ENCODE measurements around the gene ATP2B2.

Gene ATP2B2

GRCh38 chr3:10434144-10434937, 71.0 kb downstream of the ATP2B2 start:
- H3K36me3 ChIP-seq (ENCODE audit: control insufficient read depth, insufficient read depth, low read length), result no peaks in the 10 kb centered on the region
- no peaks in the 10 kb centered on the region for H3K4me1 ChIP-seq (ENCODE audit: control insufficient read depth, insufficient read depth, low read length)
- no peaks in the 10 kb centered on the region for H3K9me3 ChIP-seq (ENCODE audit: control insufficient read depth, low read length)
- no peak overlapping the region for H3K4me3 ChIP-seq (ENCODE audit: low read length)
- no peak overlapping the region for H3K9ac ChIP-seq (ENCODE audit: low read length)
- no peaks in the 10 kb centered on the region for H3K27me3 ChIP-seq (ENCODE audit: control insufficient read depth, insufficient read depth, low read length)

- Histone ChIP-seq H3K36me3 (ENCODE audit: control insufficient read depth, insufficient read depth, low read length) (no peaks in the 10 kb centered on the region), H3K4me1 (ENCODE audit: control insufficient read depth, insufficient read depth, low read length) (no peaks in the 10 kb centered on the region), H3K9me3 (ENCODE audit: control insufficient read depth, low read length) (no peaks in the 10 kb centered on the region), H3K4me3 (ENCODE audit: low read length) (no peak overlapping the region), H3K27me3 (ENCODE audit: control insufficient read depth, insufficient read depth, low read length) (no peaks in the 10 kb centered on the region), H3K9ac (ENCODE audit: low read length) (no peak overlapping the region)
Observed at GRCh38 chr3:10432931-10433330, 72.5 kb downstream of the ATP2B2 start.

- Histone ChIP-seq H3K4me1 (ENCODE audit: control insufficient read depth, insufficient read depth, low read length) (no peaks in the 10 kb centered on the region), H3K36me3 (ENCODE audit: control insufficient read depth, insufficient read depth, low read length) (no peaks in the 10 kb centered on the region), H3K27me3 (ENCODE audit: control insufficient read depth, insufficient read depth, low read length) (no peaks in the 10 kb centered on the region), H3K9ac (ENCODE audit: low read length) (no peak overlapping the region), H3K9me3 (ENCODE audit: control insufficient read depth, low read length) (no peaks in the 10 kb centered on the region), H3K4me3 (ENCODE audit: low read length) (no peak overlapping the region)
Observed at GRCh38 chr3:10432156-10432845, 73.1 kb downstream of the ATP2B2 start.

DNA sequence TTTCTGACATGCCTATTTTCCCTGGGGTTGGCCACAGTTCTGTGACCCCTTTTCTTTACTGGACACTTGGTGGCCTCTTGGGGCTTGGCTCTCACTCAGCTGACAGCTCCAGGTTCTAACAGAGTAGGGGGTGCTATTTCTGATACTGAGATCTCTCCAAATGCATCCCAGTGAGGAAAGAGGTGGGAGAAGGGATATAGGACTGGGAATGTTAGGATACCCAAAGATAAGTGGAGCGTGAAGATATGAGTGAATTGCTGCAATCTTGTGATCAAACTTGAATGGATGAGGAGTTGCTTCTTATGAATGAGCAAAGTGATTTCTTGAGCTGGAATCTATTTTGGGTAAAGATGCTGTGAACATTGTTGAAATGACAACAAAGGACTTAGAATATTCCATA, 74.6 kb downstream of the ATP2B2 start:
- H3K4me1 ChIP-seq (ENCODE audit: control insufficient read depth, insufficient read depth, low read length), result no peaks in the 10 kb centered on the region

DNA sequence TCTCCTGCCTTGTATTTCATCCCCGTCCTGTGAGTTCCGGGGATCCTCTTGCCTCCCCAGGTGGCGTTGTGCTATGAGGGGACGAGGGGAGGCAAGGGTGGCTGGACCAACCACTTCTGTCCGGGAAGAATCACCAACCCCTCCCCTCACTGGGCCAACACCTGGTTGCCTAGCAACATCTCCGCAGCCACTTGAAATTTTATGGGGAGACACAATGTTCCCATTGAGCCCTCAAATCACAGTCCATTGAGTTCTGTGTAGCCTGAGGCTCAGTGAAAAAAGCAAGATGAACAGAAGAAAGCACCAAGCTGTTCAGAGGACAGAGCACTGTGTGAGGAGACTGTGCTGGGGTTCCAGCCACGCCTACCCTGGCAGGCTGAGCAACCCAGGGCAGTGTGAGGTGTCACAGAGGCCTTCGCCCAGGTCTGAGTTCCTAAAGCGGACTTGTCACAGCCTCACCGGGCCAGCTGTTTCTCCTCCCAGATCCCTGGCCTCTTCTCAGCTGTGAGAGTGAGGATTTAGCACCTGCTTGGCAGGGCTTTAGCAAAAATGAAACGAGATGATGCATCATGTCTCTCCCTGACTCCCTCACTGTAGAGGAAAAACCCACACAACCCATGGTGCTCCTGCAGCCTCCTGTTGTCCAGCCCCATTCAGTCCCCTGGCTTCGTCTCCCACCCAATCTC, 76.8 kb downstream of the ATP2B2 start:
- Histone ChIP-seq H3K9ac (ENCODE audit: low read length) (no peak overlapping the region), H3K9me3 (ENCODE audit: control insufficient read depth, low read length) (no peaks in the 10 kb centered on the region), H3K4me3 (ENCODE audit: low read length) (no peak overlapping the region), H3K4me1 (ENCODE audit: control insufficient read depth, insufficient read depth, low read length) (no peaks in the 10 kb centered on the region), H3K27me3 (ENCODE audit: control insufficient read depth, insufficient read depth, low read length) (no peaks in the 10 kb centered on the region), H3K36me3 (ENCODE audit: control insufficient read depth, insufficient read depth, low read length) (no peaks in the 10 kb centered on the region)

More for the DNA sequence above, 74.6 kb downstream of the ATP2B2 start:
- Histone ChIP-seq H3K27me3 (ENCODE audit: control insufficient read depth, insufficient read depth, low read length) (no peaks in the 10 kb centered on the region), H3K4me3 (ENCODE audit: low read length) (no peak overlapping the region), H3K36me3 (ENCODE audit: control insufficient read depth, insufficient read depth, low read length) (no peaks in the 10 kb centered on the region), H3K9ac (ENCODE audit: low read length) (no peak overlapping the region), H3K9me3 (ENCODE audit: control insufficient read depth, low read length) (no peaks in the 10 kb centered on the region)

- Histone ChIP-seq H3K9me3 (ENCODE audit: control insufficient read depth, low read length) (no peaks in the 10 kb centered on the region), H3K9ac (ENCODE audit: low read length) (no peak overlapping the region), H3K4me3 (ENCODE audit: low read length) (no peak overlapping the region), H3K27me3 (ENCODE audit: control insufficient read depth, insufficient read depth, low read length) (no peaks in the 10 kb centered on the region), H3K36me3 (ENCODE audit: control insufficient read depth, insufficient read depth, low read length) (no peaks in the 10 kb centered on the region), H3K4me1 (ENCODE audit: control insufficient read depth, insufficient read depth, low read length) (no peaks in the 10 kb centered on the region)
Observed at GRCh38 chr3:10426346-10427220, 78.8 kb downstream of the ATP2B2 start.

GRCh38 chr3:10423171-10423882, 82.1 kb downstream of the ATP2B2 start:
- Histone ChIP-seq H3K27me3 (ENCODE audit: control insufficient read depth, insufficient read depth, low read length) (no peaks in the 10 kb centered on the region), H3K4me1 (ENCODE audit: control insufficient read depth, insufficient read depth, low read length) (no peaks in the 10 kb centered on the region), H3K36me3 (ENCODE audit: control insufficient read depth, insufficient read depth, low read length) (no peaks in the 10 kb centered on the region), H3K9me3 (ENCODE audit: control insufficient read depth, low read length) (no peaks in the 10 kb centered on the region), H3K4me3 (ENCODE audit: low read length) (no peak overlapping the region), H3K9ac (ENCODE audit: low read length) (no peak overlapping the region)

DNA sequence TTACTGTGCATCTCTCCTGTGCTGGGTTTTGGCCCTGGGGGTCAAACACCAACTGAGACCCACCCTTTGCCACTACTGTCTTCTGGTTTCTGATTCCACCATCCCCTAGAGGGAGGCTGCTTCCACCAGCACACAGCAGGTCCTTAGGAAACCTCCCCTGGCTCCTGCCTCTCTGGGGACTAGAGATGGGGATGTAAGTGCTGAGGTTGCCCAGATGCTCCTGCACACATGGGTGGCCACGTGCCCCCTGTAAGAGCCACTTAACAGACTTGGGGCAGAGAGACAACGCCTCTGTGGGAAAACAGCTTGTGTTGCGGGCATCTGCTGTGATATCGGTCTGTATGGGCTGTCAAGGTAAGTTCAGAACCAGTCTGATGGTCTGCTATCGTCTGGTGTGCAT, 83.4 kb downstream of the ATP2B2 start:
- Histone ChIP-seq H3K9me3 (ENCODE audit: control insufficient read depth, low read length) (no peaks in the 10 kb centered on the region), H3K36me3 (ENCODE audit: control insufficient read depth, insufficient read depth, low read length) (no peaks in the 10 kb centered on the region), H3K27me3 (ENCODE audit: control insufficient read depth, insufficient read depth, low read length) (peaks cover 3% of the 10 kb centered on the region), H3K4me3 (ENCODE audit: low read length) (no peak overlapping the region), H3K9ac (ENCODE audit: low read length) (no peak overlapping the region), H3K4me1 (ENCODE audit: control insufficient read depth, insufficient read depth, low read length) (no peaks in the 10 kb centered on the region)

- Histone ChIP-seq H3K4me1 (ENCODE audit: control insufficient read depth, insufficient read depth, low read length) (no peaks in the 10 kb centered on the region), H3K9me3 (ENCODE audit: control insufficient read depth, low read length) (no peaks in the 10 kb centered on the region), H3K27me3 (ENCODE audit: control insufficient read depth, insufficient read depth, low read length) (peaks cover 3% of the 10 kb centered on the region), H3K36me3 (ENCODE audit: control insufficient read depth, insufficient read depth, low read length) (no peaks in the 10 kb centered on the region), H3K4me3 (ENCODE audit: low read length) (no peak overlapping the region), H3K9ac (ENCODE audit: low read length) (no peak overlapping the region)
Observed at GRCh38 chr3:10420745-10421475, 84.5 kb downstream of the ATP2B2 start.

- Histone ChIP-seq H3K9me3 (ENCODE audit: control insufficient read depth, low read length) (no peaks in the 10 kb centered on the region), H3K36me3 (ENCODE audit: control insufficient read depth, insufficient read depth, low read length) (no peaks in the 10 kb centered on the region), H3K9ac (ENCODE audit: low read length) (no peak overlapping the region), H3K4me3 (ENCODE audit: low read length) (no peak overlapping the region), H3K27me3 (ENCODE audit: control insufficient read depth, insufficient read depth, low read length) (peaks cover 3% of the 10 kb centered on the region), H3K4me1 (ENCODE audit: control insufficient read depth, insufficient read depth, low read length) (no peaks in the 10 kb centered on the region)
Observed at GRCh38 chr3:10419637-10420232, 85.7 kb downstream of the ATP2B2 start.
